GM21390 (cell line): ENCODE measurements around the gene AMD1.

Experiments
- ATAC-seq: cut with Tn5 transposase; IDR thresholded peaks from one replicate; pipeline ENCODE4 v1.9.1; 2021; ENCODE audit not compliant: unreplicated experiment

The AMD1 gene

DNA sequence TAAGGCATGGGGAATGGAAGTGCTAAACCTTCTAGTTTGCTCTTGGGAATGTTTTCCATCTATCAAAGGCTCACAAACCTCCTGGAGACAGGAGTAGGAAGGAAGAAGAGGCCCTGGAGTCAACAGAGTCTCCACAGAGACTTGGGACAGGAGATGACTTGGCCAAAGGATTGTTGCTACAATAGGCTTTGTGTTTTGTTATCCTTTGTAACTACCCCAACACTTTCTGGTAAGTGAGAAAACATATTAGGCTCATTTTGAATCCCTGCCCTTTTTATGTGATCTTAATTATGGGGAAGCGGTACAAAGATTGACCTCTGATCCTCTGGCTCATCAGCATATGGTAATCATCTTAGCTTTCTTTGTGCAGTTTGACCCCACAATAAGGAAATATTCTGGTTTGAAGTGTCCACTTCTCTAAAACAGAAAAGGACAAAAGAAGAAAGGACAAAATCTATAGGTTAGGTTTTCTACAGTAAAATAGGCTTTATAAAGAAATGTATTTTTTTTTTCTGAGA, 59.9 kb downstream of the AMD1 start:
- ATAC-seq = no peak

DNA sequence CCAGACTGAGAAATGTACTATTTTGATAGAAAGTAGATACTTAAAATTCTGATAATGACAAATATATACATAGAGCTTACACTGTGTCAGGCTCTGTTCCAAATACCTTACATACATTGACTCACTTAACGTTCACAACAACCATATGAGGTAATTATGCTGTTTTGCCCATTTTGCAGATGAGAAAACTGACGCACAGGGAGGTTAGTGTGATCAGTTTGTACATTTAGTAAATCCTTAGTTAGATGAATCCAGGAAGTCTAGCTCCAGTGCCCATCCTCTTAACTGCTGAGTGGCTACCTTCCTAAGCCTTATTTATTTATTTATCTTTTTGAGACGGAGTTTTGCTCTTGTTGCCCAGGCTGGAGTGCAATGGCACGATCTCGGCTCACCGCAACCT, 60.6 kb downstream of the AMD1 start:
- ATAC-seq = no peak

DNA sequence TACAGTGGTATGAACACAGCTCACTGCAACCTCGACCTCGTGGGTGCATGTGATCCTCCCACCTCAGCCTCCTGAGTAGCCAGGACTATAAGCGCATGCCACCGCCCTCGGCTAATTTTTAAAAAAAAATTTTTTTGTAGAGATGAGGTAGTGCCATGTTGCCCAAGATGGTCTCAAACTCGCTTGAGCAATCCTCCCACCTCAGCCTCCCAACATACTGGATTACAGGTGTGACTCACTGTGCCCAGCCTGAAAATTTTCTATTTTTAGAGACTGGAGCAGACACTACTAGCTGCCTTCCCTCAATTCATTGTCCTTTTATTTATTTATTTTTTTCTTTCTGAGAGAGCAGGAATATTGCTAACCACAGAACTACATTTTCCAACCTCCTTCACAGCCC, 63.6 kb downstream of the AMD1 start:
- ATAC-seq = no peak

DNA sequence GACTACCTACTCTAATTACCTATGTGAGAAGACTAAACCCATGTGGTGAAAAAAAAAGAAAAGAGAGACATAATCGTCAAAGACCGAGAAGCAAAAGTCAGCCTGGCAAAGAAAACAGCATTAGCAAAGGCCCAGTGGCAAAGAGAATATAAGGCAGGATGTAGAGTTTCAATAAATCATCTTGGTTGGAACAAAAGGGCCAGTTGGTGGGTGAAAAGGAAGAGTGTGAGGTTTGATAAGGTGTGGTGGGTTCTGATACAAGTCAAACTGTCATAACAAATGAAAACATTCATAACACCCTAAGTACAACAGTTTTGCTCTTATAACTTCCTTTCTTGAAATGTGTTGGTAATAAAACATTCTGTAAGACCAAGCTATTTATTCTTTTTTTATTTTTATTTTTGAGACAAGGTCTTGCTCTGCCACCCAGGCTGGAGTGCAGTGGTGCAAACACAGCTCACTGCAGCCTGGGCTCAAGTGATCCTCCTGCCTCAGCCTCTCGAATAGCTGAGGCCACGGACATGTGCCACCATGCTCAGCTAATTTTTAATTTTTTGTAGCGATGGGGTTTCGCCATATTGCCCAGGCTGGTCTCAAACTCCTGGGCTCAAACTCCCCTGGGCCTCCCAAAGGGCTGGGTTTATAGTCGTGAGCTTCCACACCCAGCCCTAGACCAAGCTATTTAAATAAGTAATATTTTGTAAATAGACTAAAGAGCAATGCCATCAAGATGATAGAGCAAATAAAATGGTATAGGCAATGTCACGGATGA, 65.0 kb downstream of the AMD1 start:
- ATAC-seq = no peak

DNA sequence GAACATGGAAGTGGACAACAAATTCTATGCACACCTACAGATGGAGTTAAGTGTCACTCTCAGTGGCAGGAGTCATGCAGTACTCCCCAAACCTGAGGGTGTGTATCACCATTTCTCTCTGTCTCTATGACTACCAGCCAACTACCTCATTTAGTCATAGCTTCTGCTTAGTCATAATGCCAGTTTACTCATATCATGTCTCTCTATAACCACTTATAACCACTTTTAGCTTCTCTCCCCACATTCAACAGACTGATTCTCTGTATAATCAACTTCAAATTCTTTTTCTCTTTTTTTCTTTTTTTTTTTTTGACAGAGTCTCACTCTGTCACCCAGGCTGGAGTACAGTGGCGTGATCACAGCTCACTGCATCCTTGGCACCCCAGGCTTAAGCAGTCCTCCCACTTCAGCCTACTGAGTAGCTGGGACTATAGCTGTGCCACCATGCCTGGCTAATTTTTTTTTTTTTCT, 70.1 kb downstream of the AMD1 start:
- ATAC-seq = peak; percentile 100
